ENCODE results near the gene OSBP2.
"Not testable (repeated sequence)": the region's sequence is repeated elsewhere in the genome, so short reads cannot be mapped to it uniquely, and the experiment has no call there.

The OSBP2 gene

DNA sequence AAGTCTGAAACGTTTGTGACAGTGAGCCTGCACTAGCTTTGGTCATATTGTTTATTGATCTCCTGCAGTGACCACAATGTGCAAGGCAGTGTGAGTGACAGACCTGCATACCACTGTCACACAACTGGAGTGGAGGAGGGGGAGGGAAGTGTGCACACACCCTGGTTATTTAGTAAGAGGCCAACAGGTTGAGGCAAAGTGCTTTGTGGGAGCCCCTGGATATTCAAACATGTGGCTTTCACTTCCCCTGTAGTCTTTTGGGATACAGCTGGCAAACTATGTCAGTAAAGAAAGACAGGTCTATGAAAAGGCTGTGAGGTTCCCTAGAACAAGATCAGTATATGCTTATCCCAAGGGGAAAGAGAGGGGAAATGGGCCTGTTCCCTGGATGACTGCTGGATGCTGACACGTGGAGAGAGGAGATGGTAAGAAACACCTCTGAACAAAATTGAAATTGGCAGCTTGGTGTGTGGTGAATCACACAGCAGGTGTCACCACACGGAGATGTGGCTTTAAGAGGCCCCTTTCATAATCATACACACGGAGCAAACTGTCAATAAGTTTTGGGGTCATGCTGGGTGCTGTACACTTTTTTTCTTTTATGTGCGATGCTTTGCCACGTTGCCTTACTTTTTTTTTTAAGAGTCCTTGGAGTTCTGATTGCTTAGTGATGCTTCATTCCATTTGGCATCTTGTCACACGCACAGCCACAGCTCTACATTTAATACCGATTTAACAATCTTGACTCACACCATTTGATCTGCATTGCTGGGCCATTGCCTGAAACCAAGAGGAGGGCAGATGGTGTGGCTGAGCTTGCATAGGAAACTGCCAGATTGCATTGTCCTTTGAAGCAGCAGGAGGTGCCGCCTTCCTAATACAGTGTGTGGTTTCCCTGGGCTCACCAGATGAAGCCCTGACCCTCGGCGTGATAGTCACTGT, 11.3 kb downstream of the OSBP2 start:
- H2AFZ ChIP-seq (ENCODE audit: low read length) = no peak overlapping the region
- H3K4me2 ChIP-seq (ENCODE audit: low read depth, low read length, poor library complexity, severe bottlenecking) = no peak overlapping the region
- no peak overlapping the region for H3K9ac ChIP-seq (ENCODE audit: low read depth, low read length, poor library complexity, severe bottlenecking)

DNA sequence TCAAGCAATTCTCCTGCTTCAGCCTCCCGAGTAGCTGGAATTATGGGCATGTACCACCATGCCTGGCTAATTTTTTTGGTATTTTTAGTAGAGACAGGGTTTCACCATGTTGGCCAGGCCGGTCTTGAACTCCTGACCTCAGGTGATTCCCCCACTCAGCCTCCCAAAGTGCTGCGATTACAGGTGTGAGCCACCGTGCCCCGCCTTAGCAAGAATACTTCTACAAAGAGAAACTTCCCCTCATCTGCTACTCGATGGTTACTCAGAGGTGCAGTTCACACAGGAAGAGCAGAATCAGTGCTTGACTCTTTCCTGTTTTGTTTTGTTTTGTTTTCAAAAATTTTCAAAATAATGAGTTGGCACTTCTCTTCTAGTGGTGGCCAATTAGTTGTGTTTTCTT, 15.3 kb downstream of the OSBP2 start:
- H2AFZ ChIP-seq (ENCODE audit: low read length); H3K36me3 ChIP-seq (ENCODE audit: insufficient read depth, low read length); H3K9me2 ChIP-seq (replicated peaks; ENCODE audit: low read depth, low read length); H3K27me3 ChIP-seq (ENCODE audit: insufficient read depth, low read length, poor library complexity, severe bottlenecking); H4K20me1 ChIP-seq (ENCODE audit: insufficient read depth, low read length, poor library complexity, severe bottlenecking); H3K4me1 ChIP-seq (ENCODE audit: insufficient read depth, low read length, poor library complexity, severe bottlenecking); H3K4me3 ChIP-seq (ENCODE audit: low read length, poor library complexity, severe bottlenecking); H3K4me2 ChIP-seq (ENCODE audit: low read depth, low read length, poor library complexity, severe bottlenecking); H3K9me3 ChIP-seq (ENCODE audit: insufficient read depth, low read depth, low read length); H3K9ac ChIP-seq (ENCODE audit: low read depth, low read length, poor library complexity, severe bottlenecking); H3K79me2 ChIP-seq (ENCODE audit: insufficient read depth, low read length); H3F3A ChIP-seq (ENCODE audit: low read depth): not testable (repeated sequence)

More for the DNA sequence above, 11.3 kb downstream of the OSBP2 start:
- Histone ChIP-seq H3K36me3 (ENCODE audit: insufficient read depth, low read length) (no peaks in the 10 kb centered on the region), H3K4me3 (ENCODE audit: low read length, poor library complexity, severe bottlenecking) (no peak overlapping the region), H3K4me1 (ENCODE audit: insufficient read depth, low read length, poor library complexity, severe bottlenecking) (no peaks in the 10 kb centered on the region), H3K27me3 (ENCODE audit: insufficient read depth, low read length, poor library complexity, severe bottlenecking) (no peaks in the 10 kb centered on the region), H3K79me2 (ENCODE audit: insufficient read depth, low read length) (no peaks in the 10 kb centered on the region), H3F3A (ENCODE audit: low read depth) (no peaks in the 10 kb centered on the region), H3K9me3 (ENCODE audit: insufficient read depth, low read depth, low read length) (no peaks in the 10 kb centered on the region), H4K20me1 (ENCODE audit: insufficient read depth, low read length, poor library complexity, severe bottlenecking) (no peaks in the 10 kb centered on the region), H3K9me2 (replicated peaks; ENCODE audit: low read depth, low read length) (no peaks in the 10 kb centered on the region)
- TF ChIP-seq, protein P1, sequence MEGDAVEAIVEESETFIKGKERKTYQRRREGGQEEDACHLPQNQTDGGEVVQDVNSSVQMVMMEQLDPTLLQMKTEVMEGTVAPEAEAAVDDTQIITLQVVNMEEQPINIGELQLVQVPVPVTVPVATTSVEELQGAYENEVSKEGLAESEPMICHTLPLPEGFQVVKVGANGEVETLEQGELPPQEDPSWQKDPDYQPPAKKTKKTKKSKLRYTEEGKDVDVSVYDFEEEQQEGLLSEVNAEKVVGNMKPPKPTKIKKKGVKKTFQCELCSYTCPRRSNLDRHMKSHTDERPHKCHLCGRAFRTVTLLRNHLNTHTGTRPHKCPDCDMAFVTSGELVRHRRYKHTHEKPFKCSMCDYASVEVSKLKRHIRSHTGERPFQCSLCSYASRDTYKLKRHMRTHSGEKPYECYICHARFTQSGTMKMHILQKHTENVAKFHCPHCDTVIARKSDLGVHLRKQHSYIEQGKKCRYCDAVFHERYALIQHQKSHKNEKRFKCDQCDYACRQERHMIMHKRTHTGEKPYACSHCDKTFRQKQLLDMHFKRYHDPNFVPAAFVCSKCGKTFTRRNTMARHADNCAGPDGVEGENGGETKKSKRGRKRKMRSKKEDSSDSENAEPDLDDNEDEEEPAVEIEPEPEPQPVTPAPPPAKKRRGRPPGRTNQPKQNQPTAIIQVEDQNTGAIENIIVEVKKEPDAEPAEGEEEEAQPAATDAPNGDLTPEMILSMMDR (conservative IDR thresholded peaks at IDR 0.05; ENCODE audit: low read length) = no peak
- TF ChIP-seq EZH2phosphoT487 (IDR thresholded peaks at IDR 0.05; ENCODE audit: borderline replicate concordance) = no peak

DNA sequence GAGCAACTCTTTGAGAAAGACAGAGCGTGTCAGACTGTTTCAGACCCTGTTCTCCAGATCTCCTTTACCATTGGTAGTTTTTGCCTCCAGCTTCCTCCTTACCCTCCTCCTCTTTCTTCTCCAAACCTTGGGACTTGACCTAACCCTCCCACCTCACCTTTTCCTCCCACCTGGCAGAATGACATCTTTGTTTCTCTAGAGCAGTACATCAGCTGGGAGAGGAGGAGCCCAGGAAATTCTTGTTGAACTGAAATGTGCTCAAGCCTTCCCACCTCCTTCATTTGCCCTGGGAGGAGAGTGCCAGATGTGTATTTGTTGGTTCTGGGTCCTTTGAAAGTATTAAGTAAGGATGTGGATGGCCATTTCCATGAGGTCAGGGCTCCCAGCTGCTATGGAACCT, 17.4 kb downstream of the OSBP2 start:
- H2AFZ ChIP-seq (ENCODE audit: low read length) = no peak overlapping the region
- H4K20me1 ChIP-seq (ENCODE audit: insufficient read depth, low read length, poor library complexity, severe bottlenecking) = no peaks in the 10 kb centered on the region
- TF ChIP-seq, protein P1 (conservative IDR thresholded peaks at IDR 0.05; ENCODE audit: low read length) = no peak
- no peak for TF ChIP-seq EZH2phosphoT487 (IDR thresholded peaks at IDR 0.05; ENCODE audit: borderline replicate concordance)
- H3K9me2 ChIP-seq (replicated peaks; ENCODE audit: low read depth, low read length) = no peaks in the 10 kb centered on the region
- no peaks in the 10 kb centered on the region for H3K79me2 ChIP-seq (ENCODE audit: insufficient read depth, low read length)
- no peak overlapping the region for H3K9ac ChIP-seq (ENCODE audit: low read depth, low read length, poor library complexity, severe bottlenecking)
- no peak overlapping the region for H3K4me2 ChIP-seq (ENCODE audit: low read depth, low read length, poor library complexity, severe bottlenecking)
- H3K9me3 ChIP-seq (ENCODE audit: insufficient read depth, low read depth, low read length) = no peaks in the 10 kb centered on the region
- no peaks in the 10 kb centered on the region for H3K36me3 ChIP-seq (ENCODE audit: insufficient read depth, low read length)
- H3K4me3 ChIP-seq (ENCODE audit: low read length, poor library complexity, severe bottlenecking) = no peak overlapping the region
- H3K4me1 ChIP-seq (ENCODE audit: insufficient read depth, low read length, poor library complexity, severe bottlenecking) = no peaks in the 10 kb centered on the region
- no peaks in the 10 kb centered on the region for H3F3A ChIP-seq (ENCODE audit: low read depth)
- no peaks in the 10 kb centered on the region for H3K27me3 ChIP-seq (ENCODE audit: insufficient read depth, low read length, poor library complexity, severe bottlenecking)

DNA sequence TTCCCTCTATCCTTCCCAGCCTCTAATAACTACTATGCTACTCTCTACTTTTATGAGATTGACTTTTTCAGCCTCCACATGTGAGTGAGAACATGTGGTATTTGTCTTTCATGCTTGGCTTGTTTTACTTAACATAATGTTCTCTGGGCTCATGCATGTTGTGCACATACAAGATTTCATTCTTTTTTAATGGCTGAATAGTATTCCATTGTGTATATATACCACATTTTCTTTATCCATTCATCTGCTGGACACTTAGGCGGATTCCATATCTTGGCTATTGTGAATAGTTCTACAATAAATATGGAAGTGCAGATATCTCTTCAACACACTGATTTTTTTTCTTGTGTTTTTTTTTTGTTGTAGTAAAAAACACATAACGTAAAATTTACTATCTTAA, 19.4 kb downstream of the OSBP2 start:
- H3K9me3 ChIP-seq (ENCODE audit: insufficient read depth, low read depth, low read length) = no peaks in the 10 kb centered on the region
- no peak for TF ChIP-seq EZH2phosphoT487 (IDR thresholded peaks at IDR 0.05; ENCODE audit: borderline replicate concordance)
- TF ChIP-seq, protein P1 (conservative IDR thresholded peaks at IDR 0.05; ENCODE audit: low read length) = no peak
- no peak overlapping the region for H3K4me3 ChIP-seq (ENCODE audit: low read length, poor library complexity, severe bottlenecking)
- H3K9me2 ChIP-seq (replicated peaks; ENCODE audit: low read depth, low read length) = no peaks in the 10 kb centered on the region
- H4K20me1 ChIP-seq (ENCODE audit: insufficient read depth, low read length, poor library complexity, severe bottlenecking) = no peaks in the 10 kb centered on the region
- H3K36me3 ChIP-seq (ENCODE audit: insufficient read depth, low read length) = no peaks in the 10 kb centered on the region
- no peaks in the 10 kb centered on the region for H3K79me2 ChIP-seq (ENCODE audit: insufficient read depth, low read length)
- H3F3A ChIP-seq (ENCODE audit: low read depth) = no peaks in the 10 kb centered on the region
- no peak overlapping the region for H3K4me2 ChIP-seq (ENCODE audit: low read depth, low read length, poor library complexity, severe bottlenecking)
- no peaks in the 10 kb centered on the region for H3K27me3 ChIP-seq (ENCODE audit: insufficient read depth, low read length, poor library complexity, severe bottlenecking)
- H2AFZ ChIP-seq (ENCODE audit: low read length) = no peak overlapping the region
- H3K4me1 ChIP-seq (ENCODE audit: insufficient read depth, low read length, poor library complexity, severe bottlenecking) = no peaks in the 10 kb centered on the region
- no peak overlapping the region for H3K9ac ChIP-seq (ENCODE audit: low read depth, low read length, poor library complexity, severe bottlenecking)

Measured in Loucy (cell line).